HepG2 (cell line): ENCODE data around the gene ZSCAN31. TPM values are rescaled to one million over a fixed set of nuclear protein-coding genes. Genes with fewer than 3 reads are reported as not detected.

Source experiments
- ARID5B ChIP-seq: IDR thresholded peaks from 2 replicates; pipeline ENCODE4 v1.4.0; 2020; ENCODE audit warnings: mild to moderate bottlenecking, missing genetic modification reagents
- CHCHD3 ChIP-seq: sonication (generic); formaldehyde crosslinking; IDR thresholded peaks from 2 replicates; pipeline ENCODE4 v1.8.0; 2022; ENCODE audit warnings: mild to moderate bottlenecking, missing genetic modification reagents, moderate library complexity
- DDIT3 ChIP-seq: sonication (generic); formaldehyde crosslinking; IDR thresholded peaks from 2 replicates; pipeline ENCODE4 v1.4.0; 2020; ENCODE audit warnings: mild to moderate bottlenecking, missing genetic modification reagents
- HDAC1 ChIP-seq: sonication (generic); formaldehyde crosslinking; IDR thresholded peaks from 2 replicates; pipeline ENCODE4 v1.5.1; 2020; ENCODE audit warnings: mild to moderate bottlenecking, missing genetic modification reagents
- TCF12 ChIP-seq, 2 experiments: fragments of 450-650 bp in 1 of 2; sonication (generic) in 1 of 2; formaldehyde crosslinking in 1 of 2; IDR thresholded peaks; 2 replicates each; pipeline versions ENCODE4 v1.6.1 to v1.8.0; 2017 to 2022; ENCODE audit warnings: antibody characterized with exemption in 1 of 2, mild to moderate bottlenecking in 1 of 2, missing genetic modification reagents in 1 of 2, moderate library complexity in 1 of 2
- ZHX2 ChIP-seq, 2 experiments: sonication (generic) in 1 of 2; formaldehyde crosslinking in 1 of 2; IDR thresholded peaks; 2 replicates each; pipeline versions ENCODE4 v1.6.1 to v1.9.0; 2014 to 2022; ENCODE audit warnings: antibody characterized with exemption in 1 of 2, borderline replicate concordance in 1 of 2, inconsistent platforms in 1 of 2, low read depth in 1 of 2, missing genetic modification reagents in 1 of 2
- ZNF18 ChIP-seq: sonication (generic); formaldehyde crosslinking; IDR thresholded peaks from 2 replicates; pipeline ENCODE4 v1.8.0; 2022; ENCODE audit warnings: mild to moderate bottlenecking, missing genetic modification reagents; ENCODE audit not compliant: insufficient replicate concordance
- ZNF24 ChIP-seq: fragments of 450-650 bp; IDR thresholded peaks from 2 replicates; pipeline ENCODE4 v1.6.1; 2017; ENCODE audit warnings: antibody characterized with exemption, mild to moderate bottlenecking
- ZNF589 ChIP-seq: sonication (generic); formaldehyde crosslinking; conservative IDR thresholded peaks from 2 replicates; pipeline ENCODE4 v1.8.0; 2022; ENCODE audit warnings: mild to moderate bottlenecking, moderate library complexity, missing genetic modification reagents
- ZSCAN21 ChIP-seq: sonication (generic); formaldehyde crosslinking; IDR thresholded peaks from 2 replicates; pipeline ENCODE4 v1.8.0; 2022; ENCODE audit warnings: mild to moderate bottlenecking, missing genetic modification reagents, moderate library complexity, borderline replicate concordance
- polyA plus RNA-seq, 8 experiments: library from polyadenylated mRNA; depleted of rRNA in 3 of 8; stranded (reverse) in 7 of 8; unstranded in 1 of 8; fragments of >200 nt; fragmentation: Illumina TruSeq in 4 of 8; extraction: Trizol in 4 of 8; gene quantifications; 2 replicates each; pipeline versions ENCODE4 v1.2.1 to v1.2.3, GENCODE V29; 2011 to 2016; ENCODE audit warnings: low read depth in 4 of 8, missing spikeins in 1 of 8, mixed read lengths in 1 of 8; ENCODE audit not compliant: insufficient read depth in 1 of 8
- total RNA-seq, 5 experiments: library from RNA; depleted of rRNA; stranded (reverse); fragments of >200 nt; fragmentation: Illumina TruSeq; extraction: Trizol; gene quantifications; 2 replicates each; pipeline ENCODE4 v1.2.3, GENCODE V29; 2016; ENCODE audit warnings: low read depth in 1 of 5

Gene ZSCAN31
- total and polyA plus RNA-seq, 2 of the 13 experiments (the other 11 are each of a cell fraction or from before 2014, with no cell fraction given): 5.3 to 6.2 TPM

- TF ChIP-seq ZNF18 (CRISPR knock-in tag) (peak; percentile 14), TCF12 (IDR thresholded peaks at IDR 0.05) (no peak), TCF12 (CRISPR knock-in tag; IDR thresholded peaks at IDR 0.05) (0 out of 2 replicates have a peak, but pooled peaks have one; percentile 64), CHCHD3 (CRISPR knock-in tag) (no peak), HDAC1 (peak; percentile 98), ZNF24 (no peak), ARID5B (CRISPR knock-in tag) (peak; percentile 94), ZNF589 (CRISPR knock-in tag) (0 out of 2 replicates have a peak, but pooled peaks have one; percentile 75), ZHX2 (IDR thresholded peaks at IDR 0.05; ENCODE audit: low read depth) (no peak), ZHX2 (CRISPR knock-in tag; IDR thresholded peaks at IDR 0.05; ENCODE audit: borderline replicate concordance) (no peak), ZSCAN21 (CRISPR knock-in tag) (peak; percentile 97; the same call in 1 of the 2 replicates), DDIT3 (CRISPR knock-in tag) (no peak)
Measured at GRCh38 chr6:28383235-28384142, 47.5 kb upstream of the ZSCAN31 start (continued).
